ENCODE data around the gene QPRT.
"Not testable (repeated sequence)": the region's sequence is repeated elsewhere in the genome, so short reads cannot be mapped to it uniquely, and the experiment has no call there.

The QPRT gene

GRCh38 chr16:29740630-29741015 is 61.6 kb downstream of the QPRT start:
- H3K4me3 ChIP-seq, H3K27ac ChIP-seq: not testable (repeated sequence)

DNA sequence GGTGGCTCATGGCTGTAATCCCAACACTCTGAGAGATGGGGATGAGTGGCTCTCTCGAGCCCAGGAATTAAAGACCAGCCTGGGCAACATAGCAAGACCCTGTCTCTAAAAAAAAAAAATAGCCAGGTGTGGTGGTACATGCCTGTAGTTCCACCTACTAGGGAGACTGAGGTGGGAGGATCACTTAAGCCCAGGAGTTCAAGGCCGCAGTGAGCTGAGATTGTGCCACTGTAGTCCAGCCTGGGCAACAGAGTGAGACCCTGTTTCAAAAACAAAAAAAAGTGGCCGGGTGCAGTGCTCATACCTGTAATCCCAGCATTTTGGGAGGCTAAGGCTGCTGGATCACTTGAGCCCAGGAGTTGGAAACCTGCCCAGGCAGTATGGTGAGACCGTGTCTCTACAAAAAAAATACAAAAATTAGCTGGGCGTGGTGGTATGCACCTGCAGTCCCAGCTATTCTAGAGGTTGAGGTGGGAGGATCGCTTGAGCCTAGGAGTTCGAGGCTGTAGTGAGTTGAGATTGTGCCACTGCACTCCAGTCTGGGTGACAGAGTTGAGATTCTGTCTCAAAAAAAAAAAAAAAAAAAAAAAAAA is 63.8 kb downstream of the QPRT start:
- H3K27ac ChIP-seq = no peak overlapping the region
- no peak overlapping the region for H3K4me3 ChIP-seq

DNA sequence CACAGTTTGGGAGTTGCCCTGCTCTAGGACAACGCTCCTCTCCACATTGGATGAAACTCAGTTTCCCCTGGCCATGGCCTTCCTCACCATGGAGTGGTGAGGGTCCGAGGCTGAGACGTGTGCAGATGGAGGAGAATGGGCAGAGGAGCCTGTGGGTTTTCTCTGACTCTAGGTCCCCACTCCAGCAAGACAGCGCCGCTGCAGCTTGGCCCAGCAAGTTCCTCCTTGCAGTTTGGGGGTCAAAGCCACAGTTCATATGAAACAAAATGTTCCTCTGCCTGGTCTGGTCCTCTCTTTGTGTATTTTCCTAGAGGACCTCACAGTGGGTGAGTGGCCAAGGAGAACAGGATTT is 64.5 kb downstream of the QPRT start:
- peak overlapping the region in 7 of 21 experiments; percentile 18 to 95 (median 86) for H3K27ac ChIP-seq
- H3K4me3 ChIP-seq = no peak overlapping the region

- Histone ChIP-seq H3K4me3 (peak overlapping the region; percentile 32 to 52 (median 40)), H3K27ac (peak overlapping the region in 15 of 21 experiments; percentile 1 to 95 (median 81))
Observed at GRCh38 chr16:29743827-29744531, 65.0 kb downstream of the QPRT start.

DNA sequence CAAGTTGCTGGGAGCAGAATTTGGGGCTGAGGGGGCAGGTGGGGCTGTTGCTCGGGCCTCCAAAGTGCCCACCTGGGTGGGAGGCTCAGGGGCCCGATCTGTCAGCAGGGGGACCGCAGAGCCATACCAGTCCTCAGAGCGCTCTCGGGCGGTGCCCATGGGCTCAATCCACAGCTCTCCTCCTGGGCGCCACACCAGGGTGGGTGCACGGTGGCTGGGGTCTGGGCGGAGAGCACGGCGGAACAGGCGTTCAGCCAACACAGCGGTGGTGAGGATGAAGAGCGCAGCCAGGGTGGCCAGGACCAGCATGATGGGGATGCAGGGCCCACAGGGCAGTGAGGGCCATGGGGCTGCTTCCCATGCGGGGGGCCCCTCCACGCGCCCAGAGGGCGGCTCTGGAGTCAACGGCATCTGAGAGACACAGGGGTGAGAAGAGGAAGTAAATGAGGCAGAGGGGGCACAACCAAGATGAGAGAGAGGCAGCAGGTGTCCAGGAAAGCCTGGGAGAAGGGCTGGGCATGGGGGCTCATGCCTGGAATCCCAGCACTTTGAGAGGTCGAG is 65.6 kb downstream of the QPRT start:
- Histone ChIP-seq H3K4me3 (peak overlapping the region; percentile 32 to 52 (median 40)), H3K27ac (peak overlapping the region in 16 of 21 experiments; percentile 1 to 95 (median 82))

DNA sequence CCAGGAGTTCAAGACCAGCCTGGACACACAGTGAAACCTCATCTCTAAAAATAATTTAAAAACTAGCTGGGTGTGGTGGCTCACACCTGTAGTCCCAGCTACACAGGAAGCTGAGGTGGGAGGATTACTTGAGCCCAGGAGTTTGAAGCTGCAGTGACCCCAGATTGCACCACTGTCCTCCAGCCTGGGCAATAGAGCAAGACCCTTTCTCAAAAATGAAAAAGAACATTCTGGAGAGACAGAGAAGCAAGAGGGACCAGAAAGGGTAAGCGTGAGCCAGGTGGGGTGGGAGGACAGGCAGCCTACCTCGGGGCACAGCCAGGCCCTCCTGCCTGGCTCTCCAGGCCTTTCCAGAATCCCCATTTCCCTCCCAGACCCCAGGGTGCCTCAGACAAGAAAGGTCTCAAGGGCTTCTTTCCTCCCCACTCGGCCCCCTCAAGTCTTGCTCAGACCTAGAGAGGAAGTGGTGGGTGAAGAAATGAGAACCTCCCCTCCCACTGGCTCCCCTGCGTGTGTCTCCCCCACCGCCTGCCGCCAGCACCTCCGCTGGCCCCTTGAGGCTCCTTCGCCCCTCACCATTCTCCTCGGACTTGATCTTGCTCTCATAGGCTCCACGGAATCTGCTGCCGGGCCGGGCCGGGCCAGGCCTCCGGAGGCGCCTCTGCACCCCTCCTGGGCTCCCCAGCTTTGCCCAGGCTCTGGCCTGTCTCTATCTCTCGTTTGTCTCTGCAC is 66.3 kb downstream of the QPRT start:
- peak overlapping the region; percentile 32 to 52 (median 40) for H3K4me3 ChIP-seq
- H3K27ac ChIP-seq = peak overlapping the region in 19 of 21 experiments; percentile 28 to 95 (median 80)

DNA sequence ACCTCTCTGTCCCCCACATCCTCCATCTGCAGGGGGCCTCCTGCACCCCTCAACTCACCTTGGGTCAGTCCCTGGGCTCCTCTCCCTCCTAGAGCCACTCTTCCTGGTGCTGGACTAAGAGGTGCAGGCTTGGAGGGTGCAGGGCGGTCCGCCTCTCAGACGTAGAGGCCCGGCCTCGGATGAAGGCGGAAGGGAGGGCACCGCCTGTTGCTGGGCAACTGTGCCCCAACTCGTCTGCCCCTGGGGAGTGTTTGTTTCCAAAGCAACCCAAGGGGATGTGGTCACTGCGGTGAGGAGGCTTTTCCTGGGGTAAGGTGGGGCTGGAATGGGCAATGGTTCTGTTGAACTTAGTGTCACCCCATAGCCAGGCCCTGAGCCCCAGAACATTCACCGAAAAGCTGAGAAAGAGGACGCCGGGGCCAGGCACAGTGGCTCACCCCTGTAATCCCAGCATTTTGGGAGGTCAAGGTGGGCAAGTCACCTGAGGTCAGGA is 66.9 kb downstream of the QPRT start, which contains the start of gene C16orf54:
C16orf54 (minus strand) TSS at position 138 of the 493 bp plus-strand sequence. CDS start 1,039 bp downstream, outside the sequence.
- H3K4me3 ChIP-seq = peak within 1 kb of the TSS; percentile 32 to 52 (median 40)
- H3K27ac ChIP-seq = peak within 1 kb of the TSS in 19 of 21 experiments; percentile 28 to 95 (median 80)

DNA sequence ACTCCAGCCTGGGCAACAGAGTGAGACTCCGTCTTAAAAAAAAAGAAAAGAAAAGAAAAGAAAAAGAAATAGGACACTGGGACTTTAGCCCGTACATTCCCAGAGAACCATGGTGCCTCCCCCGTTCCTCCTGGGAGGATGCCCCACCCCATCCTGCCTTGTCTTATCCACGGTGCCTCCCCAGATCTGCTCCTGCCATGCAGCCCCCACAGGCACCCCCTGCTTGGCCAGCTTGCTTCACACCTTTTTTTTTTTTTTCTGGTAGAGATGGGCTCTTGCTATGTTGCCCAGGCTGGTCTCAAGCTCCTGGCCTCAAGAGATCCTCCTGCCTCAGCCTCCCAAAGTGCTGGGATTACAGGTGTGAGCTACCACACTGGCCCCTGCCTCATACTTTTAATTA is 67.5 kb downstream of the QPRT start:
- H3K27ac ChIP-seq = peak overlapping the region in 15 of 21 experiments; percentile 13 to 95 (median 73)
- peak overlapping the region in 1 of 7 experiments; percentile 39 for H3K4me3 ChIP-seq

All from skin epidermis (tissue), 12 donors.